ENCODE results near the gene RNASE12. TPM values are rescaled to one million over a fixed set of nuclear protein-coding genes. Genes with fewer than 3 reads are reported as not detected.

RNASE12 gene
- total and polyA plus RNA-seq, 2 donors (not counting 3 experiments of a cell fraction or from before 2014, with no cell fraction given) = not detected

DNA sequence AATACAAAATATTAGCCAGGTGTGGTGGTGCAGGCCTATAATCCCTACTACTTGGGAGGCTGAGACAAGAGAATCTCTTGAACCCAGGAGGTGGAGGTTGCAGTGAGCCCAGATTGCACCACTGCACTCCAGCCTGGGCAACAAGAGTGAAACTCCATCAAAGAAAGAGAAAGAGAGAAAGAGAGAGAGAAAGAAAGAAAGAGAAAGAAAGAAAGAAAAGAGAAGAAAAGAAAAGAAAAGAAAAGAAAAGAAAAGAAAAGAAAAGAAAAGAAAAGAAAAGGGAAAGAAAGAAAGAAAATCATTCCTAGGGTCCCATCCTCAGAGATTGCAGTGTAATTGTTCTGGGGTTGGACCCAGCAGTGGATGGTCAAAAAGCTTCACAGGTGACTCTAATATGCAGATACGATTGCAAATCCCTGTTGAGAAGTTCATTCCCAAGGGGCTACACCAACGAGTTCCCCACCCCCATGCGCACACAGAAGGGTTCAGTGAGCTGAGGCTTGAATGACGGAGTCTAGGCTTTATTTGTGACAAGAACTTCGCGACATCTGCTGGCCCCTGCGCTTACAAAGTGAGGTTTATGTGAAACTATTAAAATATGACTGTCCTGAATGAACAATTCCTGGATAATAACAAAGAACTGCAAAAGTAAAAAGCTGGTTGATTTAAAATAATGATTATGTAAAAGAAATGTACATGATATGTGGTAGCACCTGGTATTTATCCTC is 17.4 kb upstream of the RNASE12 start:
- TF ChIP-seq, protein P1, sequence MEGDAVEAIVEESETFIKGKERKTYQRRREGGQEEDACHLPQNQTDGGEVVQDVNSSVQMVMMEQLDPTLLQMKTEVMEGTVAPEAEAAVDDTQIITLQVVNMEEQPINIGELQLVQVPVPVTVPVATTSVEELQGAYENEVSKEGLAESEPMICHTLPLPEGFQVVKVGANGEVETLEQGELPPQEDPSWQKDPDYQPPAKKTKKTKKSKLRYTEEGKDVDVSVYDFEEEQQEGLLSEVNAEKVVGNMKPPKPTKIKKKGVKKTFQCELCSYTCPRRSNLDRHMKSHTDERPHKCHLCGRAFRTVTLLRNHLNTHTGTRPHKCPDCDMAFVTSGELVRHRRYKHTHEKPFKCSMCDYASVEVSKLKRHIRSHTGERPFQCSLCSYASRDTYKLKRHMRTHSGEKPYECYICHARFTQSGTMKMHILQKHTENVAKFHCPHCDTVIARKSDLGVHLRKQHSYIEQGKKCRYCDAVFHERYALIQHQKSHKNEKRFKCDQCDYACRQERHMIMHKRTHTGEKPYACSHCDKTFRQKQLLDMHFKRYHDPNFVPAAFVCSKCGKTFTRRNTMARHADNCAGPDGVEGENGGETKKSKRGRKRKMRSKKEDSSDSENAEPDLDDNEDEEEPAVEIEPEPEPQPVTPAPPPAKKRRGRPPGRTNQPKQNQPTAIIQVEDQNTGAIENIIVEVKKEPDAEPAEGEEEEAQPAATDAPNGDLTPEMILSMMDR (IDR thresholded peaks at IDR 0.05; ENCODE audit: extremely low read depth in 1 of 2, insufficient read depth in 1 of 2, low read depth in 1 of 2, low read length in 2 of 2) = no peak
- TF ChIP-seq MAX (IDR thresholded peaks at IDR 0.05; ENCODE audit: insufficient read depth, insufficient read length) (no peak), FOS (IDR thresholded peaks at IDR 0.05; ENCODE audit: borderline replicate concordance, insufficient read depth, low read length) (no peak), EZH2 (IDR thresholded peaks at IDR 0.05; ENCODE audit: borderline replicate concordance, low read depth, low read length, severe bottlenecking) (no peak), POLR2A (IDR thresholded peaks at IDR 0.05; ENCODE audit: low read depth, low read length) (no peak), GATA2 (IDR thresholded peaks at IDR 0.05; ENCODE audit: insufficient read depth, insufficient read length, low read depth, low read length) (no peak)
- Histone ChIP-seq H3K27me3 (ENCODE audit: control insufficient read depth in 2 of 2, insufficient read depth in 2 of 2, low read length in 2 of 2) (peaks cover 3 to 6% of the 10 kb centered on the region in 2 experiments), H3K4me3 (replicated peaks in 1 of 3; ENCODE audit: insufficient read depth in 1 of 3, low read depth in 1 of 3, low read length in 3 of 3) (no peak overlapping the region), H3K4me2 (ENCODE audit: insufficient read depth, low read length) (no peak overlapping the region), H4K20me1 (replicated peaks; ENCODE audit: control insufficient read depth, extremely low read depth, insufficient read depth, low read length) (no peaks in the 10 kb centered on the region), H3K9me1 (replicated peaks; ENCODE audit: control insufficient read depth, extremely low read depth, insufficient read depth, low read length) (no peaks in the 10 kb centered on the region), H3K9ac (replicated peaks; ENCODE audit: extremely low read depth, insufficient read depth, low read length) (no peak overlapping the region), H3K4me1 (ENCODE audit: control insufficient read depth, extremely low read depth, insufficient read depth, low read length) (peaks cover 6% of the 10 kb centered on the region), H3K9me3 (replicated peaks; ENCODE audit: control insufficient read depth, insufficient read depth, low read length) (no peaks in the 10 kb centered on the region), H2AFZ (ENCODE audit: low read depth, low read length) (no peak overlapping the region), H3K27ac (ENCODE audit: insufficient read depth, low read depth, low read length) (no peak overlapping the region), H3K79me2 (ENCODE audit: control insufficient read depth, insufficient read depth, low read length) (no peaks in the 10 kb centered on the region), H3K36me3 (ENCODE audit: control insufficient read depth in 2 of 2, extremely low read depth in 1 of 2, insufficient read depth in 2 of 2, low read length in 2 of 2) (no peaks in the 10 kb centered on the region)
- dilution Hi-C loops (cut with MboI; ENCODE audit: extremely low pct_ligation_motif_present, low sequenced_read_pairs) = no loop called here
- DNase-seq (ENCODE audit: low read depth, low spot score) = no peak
- CTCF ChIA-PET = interaction anchor here (0.9 to 8.7 kb wide), 12 partner anchors 15 to 281 kb away, joined by 3 to 110 read pairs (median 3); partner anchors contain the start of genes CCNB1IP1, PARP2, RNASE11 and TEP1
- POLR2A ChIA-PET = no interaction called here
- FAIRE-seq = no peak
- BruUV-seq (replicated peaks) = no TSS peak
- intact Hi-C loops (cut with micrococcal nuclease) = loop anchor here (1.0 kb wide), 5 partner anchors 83 to 281 kb away; partner anchors contain the start of genes OSGEP and PIP4P1
